HepG2 (cell line): ENCODE results near the gene B4GALT3. TPM values are rescaled to one million over a fixed set of nuclear protein-coding genes. Genes with fewer than 3 reads are reported as not detected.

Source experiments
- HOXA5 ChIP-seq: sonication (generic); formaldehyde crosslinking; IDR thresholded peaks from 2 replicates; pipeline ENCODE4 v1.4.0; 2020; ENCODE audit warnings: missing genetic modification reagents
- ZFY ChIP-seq: sonication (generic); formaldehyde crosslinking; IDR thresholded peaks from 2 replicates; pipeline ENCODE4 v1.4.0; 2020; ENCODE audit warnings: missing genetic modification reagents
- ZNF205 ChIP-seq: IDR thresholded peaks from 2 replicates; pipeline ENCODE4 v1.6.1; 2018; ENCODE audit warnings: missing biosample characterization, missing genetic modification reagents
- ZNF781 ChIP-seq: sonication (generic); formaldehyde crosslinking; IDR thresholded peaks from 2 replicates; pipeline ENCODE4 v1.5.1; 2020; ENCODE audit warnings: borderline replicate concordance, mild to moderate bottlenecking, missing genetic modification reagents; ENCODE audit errors: not compliant biosample characterization
- polyA plus RNA-seq, 8 experiments: library from polyadenylated mRNA; depleted of rRNA in 3 of 8; stranded (reverse) in 7 of 8; unstranded in 1 of 8; fragments of >200 nt; fragmentation: Illumina TruSeq in 4 of 8; extraction: Trizol in 4 of 8; gene quantifications; 2 replicates each; pipeline versions ENCODE4 v1.2.1 to v1.2.3, GENCODE V29; 2011 to 2016; ENCODE audit warnings: low read depth in 4 of 8, missing spikeins in 1 of 8, mixed read lengths in 1 of 8; ENCODE audit not compliant: insufficient read depth in 1 of 8
- total RNA-seq, 5 experiments: library from RNA; depleted of rRNA; stranded (reverse); fragments of >200 nt; fragmentation: Illumina TruSeq; extraction: Trizol; gene quantifications; 2 replicates each; pipeline ENCODE4 v1.2.3, GENCODE V29; 2016; ENCODE audit warnings: low read depth in 1 of 5
- TF ChIP-seq, protein P1 (sequence below): sonication (generic); formaldehyde crosslinking; IDR thresholded peaks from 2 replicates; pipeline ENCODE4 v1.5.1; 2020; ENCODE audit warnings: mild to moderate bottlenecking, missing genetic modification reagents, borderline replicate concordance
- TF ChIP-seq, protein P2 (sequence below): sonication (generic); formaldehyde crosslinking; conservative IDR thresholded peaks from 2 replicates; pipeline ENCODE4 v1.4.0; 2020; ENCODE audit warnings: mild to moderate bottlenecking, missing genetic modification reagents, moderate library complexity
- TF ChIP-seq, protein P3 (sequence below): sonication (generic); formaldehyde crosslinking; IDR thresholded peaks from 2 replicates; pipeline ENCODE4 v1.4.0; 2020; ENCODE audit warnings: missing genetic modification reagents
- TF ChIP-seq, protein P4 (sequence below): sonication (generic); formaldehyde crosslinking; conservative IDR thresholded peaks from 2 replicates; pipeline ENCODE4 v1.8.1; 2023; ENCODE audit warnings: missing genetic modification reagents
- TF ChIP-seq, protein P5 (sequence below): sonication (generic); formaldehyde crosslinking; IDR thresholded peaks from 2 replicates; pipeline ENCODE4 v1.8.1; 2023; ENCODE audit warnings: mild to moderate bottlenecking, moderate library complexity, missing genetic modification reagents

B4GALT3 gene
- total and polyA plus RNA-seq, 2 of the 13 experiments (the other 11 are each of a cell fraction or from before 2014, with no cell fraction given) = 35.6 to 40.4 TPM

DNA sequence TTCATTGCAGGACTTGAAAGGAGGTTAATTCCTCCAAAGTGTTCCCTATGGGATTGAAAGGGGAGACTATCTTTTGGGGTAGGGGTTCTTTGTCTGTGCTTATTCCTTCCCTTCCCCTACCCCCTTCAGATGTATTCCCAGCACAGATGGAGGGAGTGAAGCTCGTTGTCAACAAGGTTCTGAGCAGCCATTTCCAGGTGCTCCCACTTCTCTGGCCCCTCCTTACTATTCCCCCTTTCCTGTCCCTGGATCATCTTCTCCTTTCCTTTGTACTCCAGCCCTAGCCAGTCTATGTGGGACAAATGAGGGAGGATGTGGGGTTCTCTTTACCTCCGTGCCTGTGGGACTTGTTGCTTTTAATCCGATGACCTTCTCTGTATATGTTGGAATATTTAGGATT is 49.5 kb upstream of the B4GALT3 start (continued):
- TF ChIP-seq, protein P1, sequence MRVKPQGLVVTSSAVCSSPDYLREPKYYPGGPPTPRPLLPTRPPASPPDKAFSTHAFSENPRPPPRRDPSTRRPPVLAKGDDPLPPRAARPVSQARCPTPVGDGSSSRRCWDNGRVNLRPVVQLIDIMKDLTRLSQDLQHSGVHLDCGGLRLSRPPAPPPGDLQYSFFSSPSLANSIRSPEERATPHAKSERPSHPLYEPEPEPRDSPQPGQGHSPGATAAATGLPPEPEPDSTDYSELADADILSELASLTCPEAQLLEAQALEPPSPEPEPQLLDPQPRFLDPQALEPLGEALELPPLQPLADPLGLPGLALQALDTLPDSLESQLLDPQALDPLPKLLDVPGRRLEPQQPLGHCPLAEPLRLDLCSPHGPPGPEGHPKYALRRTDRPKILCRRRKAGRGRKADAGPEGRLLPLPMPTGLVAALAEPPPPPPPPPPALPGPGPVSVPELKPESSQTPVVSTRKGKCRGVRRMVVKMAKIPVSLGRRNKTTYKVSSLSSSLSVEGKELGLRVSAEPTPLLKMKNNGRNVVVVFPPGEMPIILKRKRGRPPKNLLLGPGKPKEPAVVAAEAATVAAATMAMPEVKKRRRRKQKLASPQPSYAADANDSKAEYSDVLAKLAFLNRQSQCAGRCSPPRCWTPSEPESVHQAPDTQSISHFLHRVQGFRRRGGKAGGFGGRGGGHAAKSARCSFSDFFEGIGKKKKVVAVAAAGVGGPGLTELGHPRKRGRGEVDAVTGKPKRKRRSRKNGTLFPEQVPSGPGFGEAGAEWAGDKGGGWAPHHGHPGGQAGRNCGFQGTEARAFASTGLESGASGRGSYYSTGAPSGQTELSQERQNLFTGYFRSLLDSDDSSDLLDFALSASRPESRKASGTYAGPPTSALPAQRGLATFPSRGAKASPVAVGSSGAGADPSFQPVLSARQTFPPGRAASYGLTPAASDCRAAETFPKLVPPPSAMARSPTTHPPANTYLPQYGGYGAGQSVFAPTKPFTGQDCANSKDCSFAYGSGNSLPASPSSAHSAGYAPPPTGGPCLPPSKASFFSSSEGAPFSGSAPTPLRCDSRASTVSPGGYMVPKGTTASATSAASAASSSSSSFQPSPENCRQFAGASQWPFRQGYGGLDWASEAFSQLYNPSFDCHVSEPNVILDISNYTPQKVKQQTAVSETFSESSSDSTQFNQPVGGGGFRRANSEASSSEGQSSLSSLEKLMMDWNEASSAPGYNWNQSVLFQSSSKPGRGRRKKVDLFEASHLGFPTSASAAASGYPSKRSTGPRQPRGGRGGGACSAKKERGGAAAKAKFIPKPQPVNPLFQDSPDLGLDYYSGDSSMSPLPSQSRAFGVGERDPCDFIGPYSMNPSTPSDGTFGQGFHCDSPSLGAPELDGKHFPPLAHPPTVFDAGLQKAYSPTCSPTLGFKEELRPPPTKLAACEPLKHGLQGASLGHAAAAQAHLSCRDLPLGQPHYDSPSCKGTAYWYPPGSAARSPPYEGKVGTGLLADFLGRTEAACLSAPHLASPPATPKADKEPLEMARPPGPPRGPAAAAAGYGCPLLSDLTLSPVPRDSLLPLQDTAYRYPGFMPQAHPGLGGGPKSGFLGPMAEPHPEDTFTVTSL (CRISPR knock-in tag) = 0 out of 2 replicates have a peak, but pooled peaks have one; percentile 32
- peak; percentile 31 for TF ChIP-seq ZNF781 (CRISPR knock-in tag)
- TF ChIP-seq HOXA5 (CRISPR knock-in tag) = no peak
- TF ChIP-seq, protein P2, sequence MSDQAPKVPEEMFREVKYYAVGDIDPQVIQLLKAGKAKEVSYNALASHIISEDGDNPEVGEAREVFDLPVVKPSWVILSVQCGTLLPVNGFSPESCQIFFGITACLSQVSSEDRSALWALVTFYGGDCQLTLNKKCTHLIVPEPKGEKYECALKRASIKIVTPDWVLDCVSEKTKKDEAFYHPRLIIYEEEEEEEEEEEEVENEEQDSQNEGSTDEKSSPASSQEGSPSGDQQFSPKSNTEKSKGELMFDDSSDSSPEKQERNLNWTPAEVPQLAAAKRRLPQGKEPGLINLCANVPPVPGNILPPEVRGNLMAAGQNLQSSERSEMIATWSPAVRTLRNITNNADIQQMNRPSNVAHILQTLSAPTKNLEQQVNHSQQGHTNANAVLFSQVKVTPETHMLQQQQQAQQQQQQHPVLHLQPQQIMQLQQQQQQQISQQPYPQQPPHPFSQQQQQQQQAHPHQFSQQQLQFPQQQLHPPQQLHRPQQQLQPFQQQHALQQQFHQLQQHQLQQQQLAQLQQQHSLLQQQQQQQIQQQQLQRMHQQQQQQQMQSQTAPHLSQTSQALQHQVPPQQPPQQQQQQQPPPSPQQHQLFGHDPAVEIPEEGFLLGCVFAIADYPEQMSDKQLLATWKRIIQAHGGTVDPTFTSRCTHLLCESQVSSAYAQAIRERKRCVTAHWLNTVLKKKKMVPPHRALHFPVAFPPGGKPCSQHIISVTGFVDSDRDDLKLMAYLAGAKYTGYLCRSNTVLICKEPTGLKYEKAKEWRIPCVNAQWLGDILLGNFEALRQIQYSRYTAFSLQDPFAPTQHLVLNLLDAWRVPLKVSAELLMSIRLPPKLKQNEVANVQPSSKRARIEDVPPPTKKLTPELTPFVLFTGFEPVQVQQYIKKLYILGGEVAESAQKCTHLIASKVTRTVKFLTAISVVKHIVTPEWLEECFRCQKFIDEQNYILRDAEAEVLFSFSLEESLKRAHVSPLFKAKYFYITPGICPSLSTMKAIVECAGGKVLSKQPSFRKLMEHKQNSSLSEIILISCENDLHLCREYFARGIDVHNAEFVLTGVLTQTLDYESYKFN = 0 out of 2 replicates have a peak, but pooled peaks have one; percentile 6
- TF ChIP-seq, protein P3, sequence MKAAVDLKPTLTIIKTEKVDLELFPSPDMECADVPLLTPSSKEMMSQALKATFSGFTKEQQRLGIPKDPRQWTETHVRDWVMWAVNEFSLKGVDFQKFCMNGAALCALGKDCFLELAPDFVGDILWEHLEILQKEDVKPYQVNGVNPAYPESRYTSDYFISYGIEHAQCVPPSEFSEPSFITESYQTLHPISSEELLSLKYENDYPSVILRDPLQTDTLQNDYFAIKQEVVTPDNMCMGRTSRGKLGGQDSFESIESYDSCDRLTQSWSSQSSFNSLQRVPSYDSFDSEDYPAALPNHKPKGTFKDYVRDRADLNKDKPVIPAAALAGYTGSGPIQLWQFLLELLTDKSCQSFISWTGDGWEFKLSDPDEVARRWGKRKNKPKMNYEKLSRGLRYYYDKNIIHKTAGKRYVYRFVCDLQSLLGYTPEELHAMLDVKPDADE (CRISPR knock-in tag) = no peak
- TF ChIP-seq, protein P4, sequence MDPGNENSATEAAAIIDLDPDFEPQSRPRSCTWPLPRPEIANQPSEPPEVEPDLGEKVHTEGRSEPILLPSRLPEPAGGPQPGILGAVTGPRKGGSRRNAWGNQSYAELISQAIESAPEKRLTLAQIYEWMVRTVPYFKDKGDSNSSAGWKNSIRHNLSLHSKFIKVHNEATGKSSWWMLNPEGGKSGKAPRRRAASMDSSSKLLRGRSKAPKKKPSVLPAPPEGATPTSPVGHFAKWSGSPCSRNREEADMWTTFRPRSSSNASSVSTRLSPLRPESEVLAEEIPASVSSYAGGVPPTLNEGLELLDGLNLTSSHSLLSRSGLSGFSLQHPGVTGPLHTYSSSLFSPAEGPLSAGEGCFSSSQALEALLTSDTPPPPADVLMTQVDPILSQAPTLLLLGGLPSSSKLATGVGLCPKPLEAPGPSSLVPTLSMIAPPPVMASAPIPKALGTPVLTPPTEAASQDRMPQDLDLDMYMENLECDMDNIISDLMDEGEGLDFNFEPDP (CRISPR knock-in tag) = 0 out of 2 replicates have a peak, but pooled peaks have one; percentile 8
- TF ChIP-seq, protein P5, sequence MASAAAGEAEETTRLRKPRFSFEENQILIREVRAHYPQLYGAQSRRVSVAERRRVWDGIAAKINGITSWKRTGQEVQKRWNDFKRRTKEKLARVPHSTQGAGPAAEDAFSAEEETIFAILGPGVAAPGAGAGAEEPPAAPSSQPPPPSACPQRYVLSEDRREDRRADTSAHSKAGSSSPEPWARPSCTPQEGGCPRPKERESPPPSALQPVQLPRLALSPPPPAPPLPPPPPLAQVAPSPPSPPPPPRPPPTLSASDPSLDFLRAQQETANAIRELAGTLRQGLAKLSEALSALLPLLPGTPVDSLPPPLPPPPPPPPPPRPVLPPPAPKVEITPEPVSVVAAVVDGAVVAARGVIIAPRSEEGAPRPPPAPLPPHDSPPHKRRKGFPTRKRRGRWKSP (CRISPR knock-in tag) = 0 out of 2 replicates have a peak, but pooled peaks have one; percentile 11
- 0 out of 2 replicates have a peak, but pooled peaks have one; percentile 9 for TF ChIP-seq ZNF205 (CRISPR knock-in tag)
- peak; percentile 7 for TF ChIP-seq ZFY (CRISPR knock-in tag)
